GM18873 (cell line): ENCODE results near the gene STYK1.
"Not testable (repeated sequence)": the region's sequence is repeated elsewhere in the genome, so short reads cannot be mapped to it uniquely, and the experiment has no call there.

Source experiments
- ATAC-seq: cut with Tn5 transposase; IDR thresholded peaks from one replicate; pipeline ENCODE4 v1.9.1; 2021; ENCODE audit warnings: mild to moderate bottlenecking, moderate library complexity, moderate number of reproducible peaks; ENCODE audit not compliant: unreplicated experiment, low FRiP score

STYK1 gene

GRCh38 chr12:10624605-10625004 is 49.2 kb downstream of the STYK1 start:
- ATAC-seq, result no peak

- no peak for ATAC-seq
Observed at GRCh38 chr12:10623131-10623530, 50.7 kb downstream of the STYK1 start.

GRCh38 chr12:10621278-10621677 is 52.6 kb downstream of the STYK1 start:
- ATAC-seq, result no peak

GRCh38 chr12:10620078-10620779 is 53.6 kb downstream of the STYK1 start:
- no peak for ATAC-seq

GRCh38 chr12:10618338-10618987 is 55.4 kb downstream of the STYK1 start:
- ATAC-seq, result no peak

GRCh38 chr12:10617863-10618262 is 56.0 kb downstream of the STYK1 start:
- ATAC-seq, result no peak

GRCh38 chr12:10615532-10615931 is 58.3 kb downstream of the STYK1 start:
- ATAC-seq, result no peak

GRCh38 chr12:10614056-10614370 is 59.8 kb downstream of the STYK1 start:
- peak; percentile 16 for ATAC-seq

- peak; percentile 91 for ATAC-seq
Observed at GRCh38 chr12:10613349-10614055, 60.4 kb downstream of the STYK1 start, which contains the start of gene MAGOHB. MAGOHB (minus strand) TSS chr12:10613609; CDS start chr12:10613532, 77 bp downstream.

GRCh38 chr12:10612984-10613348 is 60.9 kb downstream of the STYK1 start:
- peak; percentile 2 for ATAC-seq

GRCh38 chr12:10612110-10612509 is 61.7 kb downstream of the STYK1 start:
- ATAC-seq, result no peak

- ATAC-seq, result not testable (repeated sequence)
Observed at GRCh38 chr12:10611258-10611657, 62.6 kb downstream of the STYK1 start.

GRCh38 chr12:10610188-10610587 is 63.7 kb downstream of the STYK1 start:
- ATAC-seq, result no peak

- ATAC-seq, result no peak
Observed at GRCh38 chr12:10607885-10608458, 65.9 kb downstream of the STYK1 start.

- ATAC-seq, result no peak
Observed at GRCh38 chr12:10601860-10602259, 72.0 kb downstream of the STYK1 start.

- no peak for ATAC-seq
Observed at GRCh38 chr12:10600988-10601387, 72.9 kb downstream of the STYK1 start.

GRCh38 chr12:10595881-10596280 is 78.0 kb downstream of the STYK1 start:
- no peak for ATAC-seq

- no peak for ATAC-seq
Observed at GRCh38 chr12:10590966-10591365, 82.9 kb downstream of the STYK1 start.

GRCh38 chr12:10584415-10584814 is 89.4 kb downstream of the STYK1 start:
- ATAC-seq, result no peak

- no peak for ATAC-seq
Observed at GRCh38 chr12:10582704-10583103, 91.1 kb downstream of the STYK1 start.

- ATAC-seq, result not testable (repeated sequence)
Observed at GRCh38 chr12:10582133-10582532, 91.7 kb downstream of the STYK1 start.
